GM23248 (cell line): ENCODE results near the gene RASL12.

ENCODE experiments used
- EZH2 ChIP-seq: fragments of 200-600 bp; sonication (generic); IDR thresholded peaks from 2 replicates; pipeline ENCODE4 v1.6.1; 2018; ENCODE audit warnings: antibody characterized with exemption, mild to moderate bottlenecking; ENCODE audit not compliant: insufficient read depth, poor library complexity, severe bottlenecking
- EZH2phosphoT487 ChIP-seq: fragments of 200-600 bp; sonication (generic); IDR thresholded peaks from 2 replicates; pipeline ENCODE4 v1.6.1; 2018; ENCODE audit warnings: antibody characterized with exemption, moderate library complexity, mild to moderate bottlenecking, low read depth; ENCODE audit not compliant: insufficient read depth

GRCh38 chr15:65115542-65115941, 47.8 kb upstream of the RASL12 start:
- no peak for TF ChIP-seq EZH2phosphoT487
- no peak for TF ChIP-seq EZH2
